Smooth muscle cell (in vitro differentiated cells): ENCODE results near the gene TMEM79. TPM values are rescaled to one million over a fixed set of nuclear protein-coding genes. Genes with fewer than 3 reads are reported as not detected.

Experiments used
- DNase-seq: peaks from one replicate; lab custom pipeline; 2025; ENCODE audit not compliant: unreplicated experiment; lab: John Stamatoyannopoulos, UW
- H2AFZ ChIP-seq: fragments of 200-600 bp; sonication (generic); 2 replicates; pipeline ENCODE4 v1.6.0; 2016; ENCODE audit warnings: antibody characterized with exemption, low read depth, mild to moderate bottlenecking
- H3F3A ChIP-seq: fragments of 200-600 bp; sonication (generic); 2 replicates; pipeline ENCODE4 v1.6.0; 2017; ENCODE audit warnings: antibody characterized with exemption, low read depth
- H3K27ac ChIP-seq: fragments of 200-600 bp; sonication (generic); 2 replicates; pipeline ENCODE4 v1.5.1; 2016; ENCODE audit warnings: low read depth, mild to moderate bottlenecking
- H3K27me3 ChIP-seq: fragments of 200-600 bp; sonication (generic); 2 replicates; pipeline ENCODE4 v1.6.1; 2016; ENCODE audit warnings: low read depth, mild to moderate bottlenecking
- H3K36me3 ChIP-seq: fragments of 200-600 bp; sonication (generic); 2 replicates; pipeline ENCODE4 v1.5.1; 2016; ENCODE audit warnings: low read depth
- H3K4me1 ChIP-seq: fragments of 200-600 bp; sonication (generic); 2 replicates; pipeline ENCODE4 v1.5.1; 2016; ENCODE audit warnings: low read depth
- H3K4me2 ChIP-seq: fragments of 200-600 bp; sonication (generic); 2 replicates; pipeline ENCODE4 v1.6.0; 2016; ENCODE audit warnings: mild to moderate bottlenecking
- H3K4me3 ChIP-seq: fragments of 200-600 bp; sonication (generic); 2 replicates; pipeline ENCODE4 v1.5.1; 2016; ENCODE audit warnings: mild to moderate bottlenecking
- H3K79me2 ChIP-seq: fragments of 200-600 bp; sonication (generic); 2 replicates; pipeline ENCODE4 v1.6.0; 2016; ENCODE audit warnings: low read depth, mild to moderate bottlenecking
- H3K9ac ChIP-seq: fragments of 200-600 bp; sonication (generic); 2 replicates; pipeline ENCODE4 v1.6.0; 2016; ENCODE audit warnings: low read depth
- H3K9me3 ChIP-seq: fragments of 200-600 bp; sonication (generic); replicated peaks from 2 replicates; pipeline ENCODE4 v1.5.1; 2016; ENCODE audit warnings: low read depth
- H4K20me1 ChIP-seq: fragments of 200-600 bp; sonication (generic); 2 replicates; pipeline ENCODE4 v1.6.0; 2016; ENCODE audit warnings: low read depth
- WGBS: methylation state at CpG from one replicate; pipeline ENCODE4 v1.1.7; 2016; ENCODE audit warnings: low lambda C conversion rate; 5-methylcytosine and 5-hydroxymethylcytosine counted together
- polyA plus RNA-seq: library from polyadenylated mRNA; unstranded; fragments of >200 nt; fragmentation: Nextera tagmentation; extraction: Ambion mirVana; gene quantifications from 2 replicates; pipeline ENCODE4 v1.2.1, GENCODE V29; 2016
- total RNA-seq: library from RNA; depleted of rRNA; stranded (reverse); fragments of >200 nt; gene quantifications from 2 replicates; pipeline ENCODE4 v1.2.3, GENCODE V29; 2014
- TF ChIP-seq, protein P1 (sequence below): fragments of 200-600 bp; sonication (generic); IDR thresholded peaks from 2 replicates; pipeline ENCODE4 v1.5.1; 2017; ENCODE audit warnings: borderline replicate concordance, mild to moderate bottlenecking, antibody characterized with exemption; ENCODE audit not compliant: insufficient read depth, poor library complexity, severe bottlenecking

Gene TMEM79
- total and polyA plus RNA-seq, 2 experiments from 2014 or later, result 6.9 to 8.9 TPM

DNA sequence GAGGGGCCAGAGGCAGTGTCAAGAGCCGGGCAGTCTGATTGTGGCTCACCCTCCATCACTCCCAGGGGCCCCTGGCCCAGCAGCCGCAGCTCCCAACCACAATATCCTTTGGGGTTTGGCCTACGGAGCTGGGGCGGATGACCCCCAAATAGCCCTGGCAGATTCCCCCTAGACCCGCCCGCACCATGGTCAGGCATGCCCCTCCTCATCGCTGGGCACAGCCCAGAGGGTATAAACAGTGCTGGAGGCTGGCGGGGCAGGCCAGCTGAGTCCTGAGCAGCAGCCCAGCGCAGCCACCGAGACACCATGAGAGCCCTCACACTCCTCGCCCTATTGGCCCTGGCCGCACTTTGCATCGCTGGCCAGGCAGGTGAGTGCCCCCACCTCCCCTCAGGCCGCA lies 42.2 kb upstream of the TMEM79 start, which contains the start of gene BGLAP:
Gene BGLAP (plus strand): TSS at position 259 of the 400 bp plus-strand sequence. CDS start 48 bp downstream, at position 307.
- Histone ChIP-seq H3K4me3 (no peak within 1 kb of the TSS), H3K9ac (no peak within 1 kb of the TSS), H3F3A (no peaks in the 10 kb centered on the region), H3K36me3 (no peaks in the 10 kb centered on the region), H3K27ac (no peak within 1 kb of the TSS), H3K27me3 (no peaks in the 10 kb centered on the region), H3K79me2 (no peaks in the 10 kb centered on the region), H3K4me1 (no peaks in the 10 kb centered on the region), H4K20me1 (no peaks in the 10 kb centered on the region), H2AFZ (no peak within 1 kb of the TSS), H3K4me2 (no peak within 1 kb of the TSS), H3K9me3 (no peaks in the 10 kb centered on the region)
- WGBS, result 96% methylated on average over 14 of the region's 14 CpGs
- TF ChIP-seq, protein P1, sequence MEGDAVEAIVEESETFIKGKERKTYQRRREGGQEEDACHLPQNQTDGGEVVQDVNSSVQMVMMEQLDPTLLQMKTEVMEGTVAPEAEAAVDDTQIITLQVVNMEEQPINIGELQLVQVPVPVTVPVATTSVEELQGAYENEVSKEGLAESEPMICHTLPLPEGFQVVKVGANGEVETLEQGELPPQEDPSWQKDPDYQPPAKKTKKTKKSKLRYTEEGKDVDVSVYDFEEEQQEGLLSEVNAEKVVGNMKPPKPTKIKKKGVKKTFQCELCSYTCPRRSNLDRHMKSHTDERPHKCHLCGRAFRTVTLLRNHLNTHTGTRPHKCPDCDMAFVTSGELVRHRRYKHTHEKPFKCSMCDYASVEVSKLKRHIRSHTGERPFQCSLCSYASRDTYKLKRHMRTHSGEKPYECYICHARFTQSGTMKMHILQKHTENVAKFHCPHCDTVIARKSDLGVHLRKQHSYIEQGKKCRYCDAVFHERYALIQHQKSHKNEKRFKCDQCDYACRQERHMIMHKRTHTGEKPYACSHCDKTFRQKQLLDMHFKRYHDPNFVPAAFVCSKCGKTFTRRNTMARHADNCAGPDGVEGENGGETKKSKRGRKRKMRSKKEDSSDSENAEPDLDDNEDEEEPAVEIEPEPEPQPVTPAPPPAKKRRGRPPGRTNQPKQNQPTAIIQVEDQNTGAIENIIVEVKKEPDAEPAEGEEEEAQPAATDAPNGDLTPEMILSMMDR, result no peak
- DNase-seq, result no peak

GRCh38 chr1:156242738-156243137 lies 41.4 kb upstream of the TMEM79 start:
- Histone ChIP-seq H3K9me3 (no peaks in the 10 kb centered on the region), H3K36me3 (no peaks in the 10 kb centered on the region), H3K79me2 (no peaks in the 10 kb centered on the region), H3K4me3 (no peak overlapping the region), H3K9ac (no peak overlapping the region), H3K4me2 (no peak overlapping the region), H3K27ac (no peak overlapping the region), H3K4me1 (no peaks in the 10 kb centered on the region), H3K27me3 (no peaks in the 10 kb centered on the region), H2AFZ (no peak overlapping the region), H4K20me1 (no peaks in the 10 kb centered on the region), H3F3A (no peaks in the 10 kb centered on the region)
- TF ChIP-seq, protein P1, result no peak
- DNase-seq, result no peak
- 97% methylated on average over 9 of the region's 10 CpGs for WGBS

DNA sequence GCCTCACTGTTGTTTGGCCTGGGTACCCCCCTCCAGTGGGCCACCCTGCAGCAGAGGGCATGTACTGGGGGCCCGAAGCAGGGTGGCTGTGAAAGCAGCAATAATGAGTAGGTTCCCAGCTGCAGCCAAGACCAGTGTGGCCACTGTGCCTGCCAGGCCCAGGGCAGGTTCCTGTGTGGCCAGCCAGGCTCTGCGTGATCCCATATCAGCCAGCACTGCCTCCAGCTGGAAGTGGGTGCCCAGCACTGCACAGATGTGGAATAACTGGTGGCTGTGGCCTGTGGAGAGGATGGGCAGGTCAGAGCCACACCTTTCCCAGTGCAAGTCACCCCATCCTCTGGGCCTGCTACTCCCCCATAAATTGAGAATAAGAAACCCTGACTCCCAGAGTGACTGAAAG lies 40.0 kb upstream of the TMEM79 start:
- Histone ChIP-seq H3K79me2 (no peaks in the 10 kb centered on the region), H3K4me1 (no peaks in the 10 kb centered on the region), H4K20me1 (no peaks in the 10 kb centered on the region), H3K4me2 (no peak overlapping the region), H3K4me3 (no peak overlapping the region), H3K9ac (no peak overlapping the region), H3K27ac (no peak overlapping the region), H3K9me3 (no peaks in the 10 kb centered on the region), H3K27me3 (no peaks in the 10 kb centered on the region), H3K36me3 (no peaks in the 10 kb centered on the region), H3F3A (no peaks in the 10 kb centered on the region), H2AFZ (no peak overlapping the region)
- TF ChIP-seq, protein P1, result no peak
- no peak for DNase-seq
- WGBS, result 94% methylated on average over 2 of the region's 2 CpGs

DNA sequence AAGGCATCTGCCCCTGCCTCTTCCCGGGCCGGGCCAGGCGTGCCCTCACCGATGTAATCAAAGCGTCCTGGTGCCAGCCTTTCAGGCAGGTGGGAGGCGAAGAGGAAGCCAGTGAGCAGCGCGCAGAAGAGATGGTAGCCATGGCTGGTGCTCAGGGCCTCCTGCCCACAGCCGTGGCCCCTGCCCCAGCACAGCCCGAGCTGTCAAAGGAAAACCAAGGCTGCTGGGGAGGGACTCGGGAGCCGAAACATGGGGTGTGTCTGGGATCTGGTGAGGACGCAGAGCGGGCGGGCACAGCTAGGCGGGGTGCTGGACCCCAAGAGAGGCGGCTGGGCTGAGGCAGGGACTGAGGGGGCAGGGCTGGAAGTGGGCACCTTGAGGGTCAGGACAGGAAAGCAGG lies 39.4 kb upstream of the TMEM79 start:
- no peak overlapping the region for H3K9ac ChIP-seq
- no peaks in the 10 kb centered on the region for H3K4me1 ChIP-seq
- H3K4me3 ChIP-seq, result no peak overlapping the region
- H3K36me3 ChIP-seq, result no peaks in the 10 kb centered on the region
- DNase-seq, result no peak
- no peak overlapping the region for H3K4me2 ChIP-seq
- H3K27ac ChIP-seq, result no peak overlapping the region
- H3K27me3 ChIP-seq, result no peaks in the 10 kb centered on the region
- no peaks in the 10 kb centered on the region for H3K9me3 ChIP-seq
- H4K20me1 ChIP-seq, result no peaks in the 10 kb centered on the region
- no peaks in the 10 kb centered on the region for H3K79me2 ChIP-seq
- no peaks in the 10 kb centered on the region for H3F3A ChIP-seq
- 97% methylated on average over 17 of the region's 17 CpGs for WGBS
- TF ChIP-seq, protein P1, result no peak
- H2AFZ ChIP-seq, result no peak overlapping the region
